C4-2B (cell line): ENCODE measurements around the gene EFNA2.

ENCODE experiments used
- H3K27ac ChIP-seq: fragments of 450-650 bp; 2 replicates; pipeline ENCODE4 v1.5.1; 2017
- CTCF ChIP-seq: fragments of 450-650 bp; conservative IDR thresholded peaks from 2 replicates; pipeline ENCODE4 v1.5.1; 2017; ENCODE audit warnings: mild to moderate bottlenecking
- ZFX ChIP-seq: fragments of 450-650 bp; IDR thresholded peaks from 2 replicates; pipeline ENCODE4 v1.6.1; 2017

Gene EFNA2

GRCh38 chr19:1285737-1286360 is at the start of gene EFNA2:
TSS of gene EFNA2 (plus strand) at chr19:1285873. CDS start at chr19:1286169, 296 bp downstream.
- H3K27ac ChIP-seq, result peak within 1 kb of the TSS; percentile 83
- TF ChIP-seq ZFX (no peak), CTCF (peak; percentile 55)

GRCh38 chr19:1236576-1236975 is 49.1 kb upstream of the EFNA2 start:
- H3K27ac ChIP-seq, result peak overlapping the region; percentile 54; the same call in 1 of the 2 replicates
- TF ChIP-seq CTCF (no peak), ZFX (no peak)

GRCh38 chr19:1237027-1237659 is 48.5 kb upstream of the EFNA2 start:
- peak overlapping the region; percentile 54 for H3K27ac ChIP-seq
- TF ChIP-seq ZFX (0 out of 2 replicates have a peak, but pooled peaks have one; percentile 5), CTCF (no peak)

- TF ChIP-seq ZFX, result no peak
- TF ChIP-seq CTCF, result no peak
- H3K27ac ChIP-seq, result peak within 1 kb of the TSS; percentile 54
These were observed 47.8 kb upstream of the EFNA2 start, which contains the start of gene CBARP for GRCh38 chr19:1237754-1238368. TSS of gene CBARP (minus strand) at chr19:1238005. CDS start at chr19:1236100, 1,905 bp downstream.

- peak overlapping the region; percentile 54; the same call in 1 of the 2 replicates for H3K27ac ChIP-seq
- no peak for TF ChIP-seq CTCF
- TF ChIP-seq ZFX, result no peak
These were observed 47.0 kb upstream of the EFNA2 start for GRCh38 chr19:1238369-1239303.

- TF ChIP-seq ZFX, result no peak
- no peak for TF ChIP-seq CTCF
- no peak overlapping the region; the same call in 1 of the 2 replicates for H3K27ac ChIP-seq
These were observed 46.3 kb upstream of the EFNA2 start for GRCh38 chr19:1239420-1239795.
